CD4-positive, alpha-beta T cell treated with Interleukin-17A for 1 hour (primary cell): Measurements from ENCODE around the gene REX1BD.

Experiments
- DNase-seq: peaks from one replicate; pipeline ENCODE4 v3.0.0-alpha.2; 2020

The REX1BD gene

DNA sequence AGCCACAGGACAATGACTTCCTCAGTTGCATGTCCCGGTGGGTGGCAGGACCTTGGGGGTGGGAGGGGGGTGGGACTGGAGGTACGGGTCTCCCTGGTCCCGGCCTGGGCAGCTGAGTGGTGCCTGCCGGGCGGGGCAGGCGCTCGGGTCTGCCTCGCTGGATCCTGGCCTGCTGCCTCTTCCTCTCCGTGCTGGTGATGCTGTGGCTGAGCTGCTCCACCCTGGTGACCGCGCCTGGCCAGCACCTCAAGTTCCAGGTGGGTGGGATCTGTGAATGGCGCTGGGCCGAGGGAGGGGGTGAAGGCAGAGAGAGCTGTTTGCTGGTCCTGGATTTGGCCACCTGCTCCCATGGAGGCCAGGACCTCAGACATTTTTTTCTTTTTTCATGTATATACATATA lies 29.6 kb downstream of the REX1BD start:
- DNase-seq, result no peak

DNA sequence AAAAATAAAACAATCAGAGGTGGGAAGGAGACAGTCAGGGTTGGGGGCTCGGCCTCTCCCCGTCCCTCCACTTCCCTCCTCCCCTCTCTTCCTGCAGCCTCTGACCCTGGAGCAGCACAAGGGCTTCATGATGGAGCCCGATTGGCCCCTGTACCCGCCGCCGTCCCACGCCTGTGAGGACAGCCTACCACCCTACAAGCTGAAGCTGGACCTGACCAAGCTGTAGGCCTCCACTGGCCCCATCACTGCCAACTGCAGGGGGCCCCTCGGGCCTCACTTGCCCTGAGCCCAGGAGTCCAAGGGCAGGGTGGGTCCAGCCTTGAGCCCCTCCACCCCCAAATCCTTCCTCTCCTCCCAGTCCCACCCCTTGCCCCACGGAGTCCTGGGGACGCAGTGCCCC lies 31.7 kb downstream of the REX1BD start:
- DNase-seq, result no peak

DNA sequence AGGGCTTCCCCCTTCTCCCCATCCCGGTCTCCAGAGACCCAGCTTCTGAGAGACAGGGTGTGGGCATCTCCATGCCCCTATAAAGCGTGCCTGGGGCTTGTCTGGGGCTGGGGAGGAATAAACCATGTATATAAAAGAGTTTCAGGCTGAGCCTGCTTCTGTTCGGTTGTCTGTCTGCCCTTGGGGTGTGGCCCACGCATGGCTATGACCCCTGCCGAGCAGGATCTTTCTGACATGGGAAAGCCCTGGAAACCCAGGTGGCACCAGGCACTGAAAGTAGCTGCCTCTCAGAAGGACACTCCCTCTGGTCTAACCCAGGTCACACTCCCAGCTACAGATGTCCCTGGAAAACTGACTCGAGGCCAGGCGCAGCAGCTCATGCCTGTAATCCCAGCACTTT lies 32.3 kb downstream of the REX1BD start:
- DNase-seq, result no peak

DNA sequence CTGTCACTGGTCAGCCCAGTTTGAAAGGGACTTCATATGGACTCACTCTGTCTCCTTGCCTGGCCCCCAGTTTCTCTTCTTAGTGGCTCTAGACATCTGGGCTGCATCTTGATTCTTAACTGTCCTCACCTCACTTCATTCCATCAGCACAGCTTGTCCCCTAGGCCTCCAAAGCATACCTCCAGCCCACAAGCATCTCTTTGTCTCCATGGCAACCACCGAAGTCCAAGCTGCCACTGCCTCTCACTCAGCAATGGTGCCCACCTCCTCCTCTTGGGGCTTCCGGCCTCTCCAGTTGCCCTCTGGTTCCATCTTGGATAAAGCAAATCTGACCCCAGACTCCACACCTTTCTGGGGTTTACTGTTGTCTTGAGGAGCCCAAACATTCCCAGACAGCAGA lies 38.3 kb downstream of the REX1BD start:
- DNase-seq, result no peak

DNA sequence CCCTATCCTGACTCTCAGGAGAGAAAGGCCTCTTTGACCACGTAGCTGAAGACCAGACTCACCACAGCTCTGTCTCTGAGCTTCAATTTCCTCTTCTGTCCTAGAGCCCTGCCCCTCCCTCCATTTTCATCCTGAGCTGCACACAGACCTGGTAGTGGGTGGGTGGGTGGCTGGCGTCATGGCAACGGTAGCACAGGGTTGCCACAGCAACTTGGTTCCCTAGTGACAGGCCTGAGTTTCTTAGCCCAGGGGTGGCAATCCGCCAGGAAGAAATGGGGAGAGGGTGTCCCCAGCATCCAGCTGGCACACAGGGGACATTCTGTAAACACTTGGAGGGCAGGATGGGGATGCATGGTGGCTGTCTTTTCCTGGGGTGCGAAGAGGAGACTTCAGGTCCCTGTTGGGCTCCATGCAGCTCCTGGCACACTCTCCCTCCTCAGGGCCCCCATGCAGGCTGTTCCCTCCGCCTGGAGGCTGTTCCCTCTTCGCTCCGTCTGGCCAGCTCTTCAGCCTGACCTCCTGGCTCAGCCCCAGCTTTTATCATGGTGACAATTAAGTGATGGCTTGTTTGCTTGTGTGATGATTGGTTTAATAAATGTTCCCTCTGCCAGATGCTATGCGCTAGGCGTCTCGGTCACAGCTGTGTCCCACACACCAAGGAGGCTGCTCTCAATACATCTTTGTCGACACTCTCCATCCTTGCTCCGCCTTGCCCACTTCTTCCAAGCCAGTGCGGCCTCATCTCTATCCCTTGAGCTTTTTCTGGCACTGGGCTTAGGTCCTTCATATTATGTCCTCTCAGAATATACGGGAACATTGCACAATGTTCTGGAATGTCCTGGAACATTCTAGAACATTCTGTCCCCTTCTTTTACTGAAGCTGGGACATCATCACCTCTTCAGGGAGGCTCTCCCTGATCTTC lies 40.8 kb downstream of the REX1BD start:
- DNase-seq, result no peak

DNA sequence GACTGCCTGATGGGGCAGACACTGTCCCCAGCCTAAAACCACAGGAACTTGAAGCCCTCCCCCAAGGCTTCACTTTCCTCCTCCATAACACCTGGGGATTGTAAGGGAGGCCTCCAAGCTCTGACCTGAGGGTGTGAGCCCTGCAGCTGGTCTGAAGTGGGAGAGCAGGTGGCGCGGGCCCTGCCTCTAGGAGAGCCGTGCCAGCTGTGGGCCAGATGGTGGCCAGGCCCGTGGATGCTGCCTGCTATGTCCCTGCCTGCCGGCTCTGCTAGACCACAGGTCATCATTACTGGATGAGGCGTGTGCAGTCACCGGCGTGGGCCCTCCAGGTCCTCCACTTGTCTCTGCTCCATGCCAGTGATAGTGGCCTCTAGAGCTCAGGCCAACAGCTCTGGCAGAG lies 44.7 kb downstream of the REX1BD start:
- no peak for DNase-seq

DNA sequence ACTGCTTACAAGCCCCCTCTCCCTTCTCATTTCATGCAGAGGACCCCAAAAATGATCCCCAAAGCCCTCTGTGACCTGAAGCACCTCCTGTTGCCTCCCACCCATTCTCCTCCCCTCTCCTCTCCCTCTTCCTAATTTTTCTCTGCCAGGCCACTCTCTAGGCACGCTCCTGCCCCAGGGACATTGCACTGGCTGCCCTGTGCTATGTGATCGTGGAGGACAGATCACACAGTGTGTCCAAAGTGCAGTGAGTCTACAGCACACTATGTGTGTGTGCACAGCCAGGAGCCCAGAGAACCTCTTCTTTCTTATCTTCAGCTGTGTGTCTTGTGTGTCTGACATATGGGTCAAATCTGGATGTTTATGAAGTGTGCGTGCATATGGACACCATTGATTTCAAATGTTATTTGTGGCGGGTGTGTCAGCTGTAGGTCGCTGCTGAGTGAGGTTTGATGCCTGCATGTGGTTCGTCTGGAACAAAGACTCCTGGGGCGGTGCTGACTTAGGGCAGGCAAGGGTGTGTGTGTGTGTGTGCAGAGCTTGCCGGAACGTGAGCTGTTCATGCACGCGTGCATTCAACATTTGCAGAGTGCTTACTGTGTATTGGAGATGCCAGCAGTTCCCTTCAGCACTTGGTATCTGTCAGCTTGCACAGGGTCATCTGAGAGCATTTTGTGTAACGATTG lies 46.2 kb downstream of the REX1BD start:
- no peak for DNase-seq

DNA sequence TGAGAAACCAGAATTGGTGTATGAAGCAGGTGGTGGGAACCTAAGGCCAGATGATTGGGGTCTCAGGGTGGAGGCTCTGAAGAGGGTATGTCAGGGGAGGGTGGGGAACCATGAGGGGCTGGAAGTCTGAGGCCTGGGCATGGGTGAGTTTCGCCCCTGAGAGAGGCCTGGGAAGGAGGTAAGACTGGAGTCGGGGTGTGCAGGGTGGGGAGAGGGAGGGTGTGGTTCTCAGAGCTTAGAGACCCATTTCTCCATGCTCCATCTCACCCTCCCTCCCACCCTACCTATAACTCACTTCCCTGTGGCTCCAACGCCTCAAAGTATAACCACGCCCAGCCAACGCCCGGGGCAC lies 47.2 kb downstream of the REX1BD start:
- DNase-seq, result no peak

DNA sequence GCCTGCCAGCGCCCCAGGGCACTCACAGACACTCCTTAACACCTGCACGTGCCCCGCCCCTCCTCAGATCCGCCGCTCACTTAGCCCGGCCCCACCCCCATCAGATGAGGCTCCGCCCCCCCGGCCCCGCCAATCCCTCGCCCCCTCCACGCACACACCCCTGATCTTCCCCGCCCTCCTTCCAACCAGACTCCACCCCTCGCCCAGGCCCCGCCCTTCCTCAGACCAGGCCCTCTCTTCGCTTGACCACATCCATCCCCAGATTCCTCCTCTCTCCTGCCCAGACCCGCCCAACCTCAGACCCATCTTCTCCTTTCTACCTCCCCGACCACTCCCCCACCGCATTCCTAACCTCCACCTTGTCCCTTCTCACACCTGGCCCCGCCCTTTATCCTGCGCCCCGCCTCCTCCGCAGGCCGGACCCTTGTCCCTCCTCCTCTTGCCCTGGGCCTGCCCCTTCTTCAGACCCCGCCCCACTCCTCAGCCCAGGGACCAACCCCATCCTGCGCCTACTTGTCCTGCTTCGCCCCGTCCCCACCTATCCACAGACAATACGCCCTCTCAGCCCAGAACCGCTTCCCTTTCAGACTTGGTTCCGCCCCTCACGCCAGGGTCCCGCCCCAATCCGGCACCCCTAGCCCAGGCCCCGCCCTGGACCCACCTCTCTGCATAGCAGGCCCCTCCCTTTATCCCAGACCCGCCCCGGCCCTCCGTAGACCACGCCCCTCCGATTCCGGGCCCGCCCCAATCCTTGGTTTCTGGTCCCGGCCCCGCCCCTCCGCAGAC lies 47.8 kb downstream of the REX1BD start:
- DNase-seq, result peak; percentile 98

DNA sequence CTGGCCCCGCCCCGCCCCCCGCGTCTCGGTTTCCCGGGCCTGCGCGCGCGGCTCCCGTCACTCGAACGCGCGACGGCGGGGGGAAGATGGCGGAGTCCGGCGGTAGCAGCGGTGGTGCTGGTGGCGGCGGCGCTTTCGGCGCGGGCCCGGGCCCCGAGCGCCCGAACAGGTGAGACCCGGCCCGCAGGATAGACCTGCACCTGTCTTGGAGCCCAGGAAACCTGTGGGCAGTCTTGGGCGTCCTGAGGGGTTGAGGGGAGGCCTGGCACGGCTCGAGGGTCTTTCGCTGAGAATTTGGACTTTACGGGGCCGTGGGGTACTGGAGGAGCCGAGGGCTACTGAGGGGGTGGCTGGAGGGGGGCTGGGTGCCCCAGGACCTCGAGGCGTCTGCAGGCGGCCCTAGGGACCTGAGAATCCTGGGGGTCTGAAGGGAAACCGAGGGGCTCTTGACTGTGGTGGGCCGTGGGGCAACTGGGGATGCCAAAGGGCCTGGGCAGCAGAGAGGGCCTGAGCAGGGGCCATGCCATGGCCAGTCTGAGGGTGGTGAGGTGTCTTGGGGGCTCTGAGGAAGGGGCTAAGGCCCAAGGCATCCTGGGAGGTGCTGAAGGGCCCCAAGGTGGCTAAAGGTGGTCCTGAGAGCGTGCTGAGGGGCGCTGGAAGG lies 48.5 kb downstream of the REX1BD start, which contains the start of gene KLHL26:
KLHL26 (plus strand) TSS at position 60 of the 661 bp plus-strand sequence; CDS start at position 87, 27 bp downstream.
- no peak for DNase-seq

DNA sequence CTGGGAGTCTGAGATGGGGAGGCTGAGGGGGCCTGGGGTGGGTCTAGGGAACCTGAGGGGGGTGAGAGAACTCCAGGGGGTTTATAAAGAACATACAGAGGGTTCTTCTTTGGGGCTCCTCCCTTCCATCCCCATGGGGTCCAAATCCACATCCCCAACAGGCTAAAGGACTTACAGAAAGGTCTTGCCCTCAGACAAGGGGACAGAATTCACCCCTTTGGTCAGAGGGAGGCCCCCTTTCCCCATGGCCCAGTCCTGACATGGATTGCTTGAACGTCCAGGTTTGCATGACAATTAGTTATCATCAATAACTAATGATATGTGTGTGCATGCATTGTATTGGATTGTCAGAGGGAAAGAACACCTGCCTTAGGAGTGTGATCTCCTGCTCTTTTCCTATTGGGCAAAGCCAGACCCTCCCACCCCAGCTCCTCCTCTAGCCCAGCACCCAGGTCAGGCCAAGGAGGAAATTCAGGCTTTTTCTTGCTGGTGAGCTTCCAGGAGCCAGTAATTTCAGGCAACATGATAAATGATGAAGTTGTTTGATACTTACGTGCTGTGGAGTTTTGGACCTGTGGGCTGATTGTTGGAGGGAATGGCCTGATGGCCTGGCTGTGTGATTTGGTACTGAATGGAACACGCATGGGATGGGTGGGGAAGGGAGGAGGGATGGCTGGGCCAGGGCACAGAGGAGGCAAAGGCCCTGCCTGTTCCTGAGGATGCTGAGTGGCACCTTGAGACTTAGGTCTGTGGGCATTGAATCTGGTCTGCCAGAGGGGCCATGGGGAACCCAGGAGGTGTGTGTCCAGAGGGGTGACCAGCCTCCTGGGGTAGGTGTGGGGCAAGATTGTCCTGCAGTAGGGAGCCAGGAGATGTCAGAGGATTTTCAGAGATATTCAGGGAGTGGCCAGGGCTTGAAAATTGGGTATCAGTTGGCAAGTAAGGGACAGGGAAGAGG lies 49.4 kb downstream of the REX1BD start:
- DNase-seq, result peak; percentile 7

DNA sequence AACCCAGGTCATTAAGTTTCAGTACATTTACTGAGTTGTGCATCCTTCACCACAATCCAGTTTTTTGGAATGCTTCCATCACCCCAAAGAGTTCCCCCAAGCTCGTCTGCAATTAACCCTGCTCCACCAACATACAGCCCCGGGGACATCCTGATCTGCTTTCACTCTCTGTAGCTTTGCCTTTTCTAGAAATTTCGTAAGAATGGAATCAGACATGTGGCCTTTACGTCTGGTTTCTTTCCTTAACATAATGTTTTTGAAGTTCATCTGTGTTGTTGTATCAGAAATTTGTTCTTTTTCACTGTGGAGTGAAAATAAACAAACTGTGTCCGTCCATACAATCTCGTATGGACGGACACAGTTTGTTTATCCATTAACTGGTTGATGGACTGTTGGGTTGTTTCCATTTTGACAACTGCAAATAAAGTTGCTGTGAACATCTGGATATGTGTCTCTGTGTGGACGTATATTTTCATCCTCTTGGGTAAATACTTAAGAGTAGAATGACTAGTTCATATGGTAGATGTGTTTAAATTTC lies 51.2 kb downstream of the REX1BD start:
- no peak for DNase-seq
